Lower lobe of right lung (tissue), 2 donors: Measurements from ENCODE around the gene NAP1L4. TPM values are rescaled to one million over a fixed set of nuclear protein-coding genes. Genes with fewer than 3 reads are reported as not detected.

Experiments used
- ATAC-seq, 2 donors: fragments of 200-7000 bp; cut with Tn5 transposase; one replicate each; pipeline ENCODE4 v1.9.1; 2020 to 2022; ENCODE audit warnings: mild to moderate bottlenecking in 2 of 2, moderate library complexity in 2 of 2
- DNase-seq: peaks from one replicate; pipeline ENCODE4 v3.0.0-alpha.2; 2020
- H3K27ac ChIP-seq: fragments of 200-600 bp; one replicate; pipeline ENCODE4 v1.8.0; 2022
- H3K27me3 ChIP-seq: fragments of 200-600 bp; one replicate; pipeline ENCODE4 v1.8.0; 2022; ENCODE audit warnings: low read depth
- H3K36me3 ChIP-seq: fragments of 200-600 bp; one replicate; pipeline ENCODE4 v1.8.0; 2022; ENCODE audit warnings: mild to moderate bottlenecking
- H3K4me1 ChIP-seq: fragments of 200-600 bp; one replicate; pipeline ENCODE4 v1.8.0; 2022
- H3K4me3 ChIP-seq: fragments of 200-600 bp; one replicate; pipeline ENCODE4 v1.8.0; 2022; ENCODE audit warnings: mild to moderate bottlenecking
- H3K9me3 ChIP-seq: fragments of 200-600 bp; one replicate; pipeline ENCODE4 v1.8.0; 2022
- CTCF ChIP-seq: fragments of 200-600 bp; IDR thresholded peaks from one replicate; pipeline ENCODE4 v1.8.0; 2022; ENCODE audit warnings: antibody characterized with exemption, mild to moderate bottlenecking
- intact Hi-C: fragments of 100-400 bp; cut with DNase I; formaldehyde crosslinking; loops from one replicate; pipeline ENCODE4 v1.11.0; 2022
- total RNA-seq: library from RNA; stranded (reverse); fragmentation: NEBNext Ultra II Directional; extraction: Animal tissue kit (Norgen Biotek cat#: 25700); gene quantifications from one replicate; pipeline ENCODE4 v1.2.1, GENCODE V29; 2021
- donor health status: DM: no; HTN: yes; CAD: no; lungs with severe emphysema.

The NAP1L4 gene
- total RNA-seq, 1 donor from 2014 or later = 96.8 TPM

GRCh38 chr11:2995893-2996554, 3.9 kb upstream of the NAP1L4 start:
- intact Hi-C loops = no loop called here
- no peak overlapping the region for H3K4me3 ChIP-seq
- peaks cover 10% of the 10 kb centered on the region for H3K4me1 ChIP-seq
- no peak for TF ChIP-seq CTCF
- no peaks in the 10 kb centered on the region for H3K27me3 ChIP-seq
- ATAC-seq (no peak), DNase-seq (no peak)
- no peak overlapping the region for H3K27ac ChIP-seq
- H3K9me3 ChIP-seq = no peaks in the 10 kb centered on the region
- H3K36me3 ChIP-seq = peaks cover 18% of the 10 kb centered on the region

GRCh38 chr11:2995031-2995561, 3.0 kb upstream of the NAP1L4 start:
- H3K9me3 ChIP-seq = no peaks in the 10 kb centered on the region
- intact Hi-C loops = no loop called here
- no peak overlapping the region for H3K4me3 ChIP-seq
- DNase-seq (no peak), ATAC-seq (no peak)
- H3K36me3 ChIP-seq = peaks cover 9% of the 10 kb centered on the region
- H3K4me1 ChIP-seq = peaks cover 19% of the 10 kb centered on the region
- H3K27me3 ChIP-seq = no peaks in the 10 kb centered on the region
- H3K27ac ChIP-seq = no peak overlapping the region
- TF ChIP-seq CTCF = no peak

- H3K9me3 ChIP-seq = no peaks in the 10 kb centered on the region
- no peak overlapping the region for H3K4me3 ChIP-seq
- DNase-seq (no peak), ATAC-seq (no peak)
- H3K4me1 ChIP-seq = peaks cover 27% of the 10 kb centered on the region
- no peaks in the 10 kb centered on the region for H3K27me3 ChIP-seq
- TF ChIP-seq CTCF = no peak
- H3K36me3 ChIP-seq = peaks cover 5% of the 10 kb centered on the region
- H3K27ac ChIP-seq = no peak overlapping the region
- intact Hi-C loops = no loop called here
These were observed 2.2 kb upstream of the NAP1L4 start for GRCh38 chr11:2994336-2994730.

- no peaks in the 10 kb centered on the region for H3K27me3 ChIP-seq
- ATAC-seq = no peak
- no peak for DNase-seq
- TF ChIP-seq CTCF = no peak
- H3K4me3 ChIP-seq = peak overlapping the region; percentile 89
- peaks cover 5% of the 10 kb centered on the region for H3K36me3 ChIP-seq
- no peak overlapping the region for H3K27ac ChIP-seq
- no peaks in the 10 kb centered on the region for H3K9me3 ChIP-seq
- intact Hi-C loops = no loop called here
- peaks cover 40% of the 10 kb centered on the region for H3K4me1 ChIP-seq
These were observed 832 bp upstream of the NAP1L4 start for GRCh38 chr11:2992997-2993325.

- peaks cover 45% of the 10 kb centered on the region for H3K4me1 ChIP-seq
- H3K9me3 ChIP-seq = no peaks in the 10 kb centered on the region
- intact Hi-C loops = no loop called here
- no peaks in the 10 kb centered on the region for H3K36me3 ChIP-seq
- no peak for TF ChIP-seq CTCF
- ATAC-seq = peak; percentile 82 to 86
- peak overlapping the region; percentile 89 for H3K4me3 ChIP-seq
- DNase-seq = no peak
- peak overlapping the region; percentile 91 for H3K27ac ChIP-seq
- no peaks in the 10 kb centered on the region for H3K27me3 ChIP-seq
These were observed 486 bp downstream of the NAP1L4 start for GRCh38 chr11:2991452-2992233.
